Activated CD8-positive, alpha-beta T cell treated with anti-CD3 and anti-CD28 coated beads for 36 hours (primary cell): ENCODE data around the gene GJA5. TPM values are rescaled to one million over a fixed set of nuclear protein-coding genes. Genes with fewer than 3 reads are reported as not detected.

ENCODE experiments used
- ATAC-seq: fragments of 200-7000 bp; cut with Tn5 transposase; one replicate; pipeline ENCODE4 v1.10.0; 2021; ENCODE audit warnings: mild to moderate bottlenecking, moderate library complexity
- CTCF ChIA-PET: fragments of 350-600 bp; sonication (Branson Sonifier 250); formaldehyde crosslinking; loops from one replicate; lab custom pipeline; 2021; ENCODE audit warnings: antibody characterized with exemption; lab: Charles Lee
- POLR2A ChIA-PET: fragments of 350-600 bp; sonication (Branson Sonifier 250); formaldehyde crosslinking; loops from one replicate; lab custom pipeline; 2021; ENCODE audit warnings: antibody characterized with exemption; lab: Charles Lee
- DNase-seq: peaks from one replicate; pipeline ENCODE4 v3.0.0-alpha.2; 2020
- H3K27ac Mint-ChIP-seq: one replicate; pipeline ENCODE4 v1.8.0; 2021; ENCODE audit warnings: mild to moderate bottlenecking, mixed read lengths
- H3K27me3 Mint-ChIP-seq: one replicate; pipeline ENCODE4 v1.8.0; 2021; ENCODE audit warnings: mixed read lengths
- H3K36me3 Mint-ChIP-seq: one replicate; pipeline ENCODE4 v1.8.0; 2021; ENCODE audit warnings: low read depth, mixed read lengths
- H3K4me1 Mint-ChIP-seq: one replicate; pipeline ENCODE4 v1.8.0; 2021; ENCODE audit warnings: low read depth, mixed read lengths
- H3K4me3 Mint-ChIP-seq: one replicate; pipeline ENCODE4 v1.8.0; 2021; ENCODE audit warnings: mild to moderate bottlenecking, moderate library complexity, mixed read lengths
- H3K9me3 Mint-ChIP-seq: one replicate; pipeline ENCODE4 v1.8.0; 2021; ENCODE audit warnings: mixed read lengths
- intact Hi-C: fragments of 100-400 bp; cut with micrococcal nuclease; formaldehyde crosslinking; loops from one replicate; pipeline ENCODE4 v1.10.0; 2022
- total RNA-seq, 2 experiments: library from RNA; stranded (reverse); gene quantifications; one replicate each; pipeline ENCODE4 v1.2.3, GENCODE V29; 2021
- TF ChIP-seq, protein P1 (sequence below): fragments of 200-600 bp; IDR thresholded peaks from one replicate; pipeline ENCODE4 v1.8.0; 2022; ENCODE audit warnings: antibody characterized with exemption, mild to moderate bottlenecking

GJA5 gene
- total RNA-seq, 2 experiments from 2014 or later = not detected

GRCh38 chr1:147786536-147786935, 26.1 kb upstream of the GJA5 start:
- peaks cover 8% of the 10 kb centered on the region for H3K27me3 Mint-ChIP-seq
- H3K36me3 Mint-ChIP-seq = no peaks in the 10 kb centered on the region
- ATAC-seq = no peak
- CTCF ChIA-PET = no interaction called here
- H3K4me3 Mint-ChIP-seq = no peak overlapping the region
- intact Hi-C loops = no loop called here
- H3K27ac Mint-ChIP-seq = no peak overlapping the region
- DNase-seq = no peak
- H3K4me1 Mint-ChIP-seq = no peaks in the 10 kb centered on the region
- H3K9me3 Mint-ChIP-seq = no peaks in the 10 kb centered on the region
- POLR2A ChIA-PET = no interaction called here
- TF ChIP-seq, protein P1, sequence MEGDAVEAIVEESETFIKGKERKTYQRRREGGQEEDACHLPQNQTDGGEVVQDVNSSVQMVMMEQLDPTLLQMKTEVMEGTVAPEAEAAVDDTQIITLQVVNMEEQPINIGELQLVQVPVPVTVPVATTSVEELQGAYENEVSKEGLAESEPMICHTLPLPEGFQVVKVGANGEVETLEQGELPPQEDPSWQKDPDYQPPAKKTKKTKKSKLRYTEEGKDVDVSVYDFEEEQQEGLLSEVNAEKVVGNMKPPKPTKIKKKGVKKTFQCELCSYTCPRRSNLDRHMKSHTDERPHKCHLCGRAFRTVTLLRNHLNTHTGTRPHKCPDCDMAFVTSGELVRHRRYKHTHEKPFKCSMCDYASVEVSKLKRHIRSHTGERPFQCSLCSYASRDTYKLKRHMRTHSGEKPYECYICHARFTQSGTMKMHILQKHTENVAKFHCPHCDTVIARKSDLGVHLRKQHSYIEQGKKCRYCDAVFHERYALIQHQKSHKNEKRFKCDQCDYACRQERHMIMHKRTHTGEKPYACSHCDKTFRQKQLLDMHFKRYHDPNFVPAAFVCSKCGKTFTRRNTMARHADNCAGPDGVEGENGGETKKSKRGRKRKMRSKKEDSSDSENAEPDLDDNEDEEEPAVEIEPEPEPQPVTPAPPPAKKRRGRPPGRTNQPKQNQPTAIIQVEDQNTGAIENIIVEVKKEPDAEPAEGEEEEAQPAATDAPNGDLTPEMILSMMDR = no peak

DNA sequence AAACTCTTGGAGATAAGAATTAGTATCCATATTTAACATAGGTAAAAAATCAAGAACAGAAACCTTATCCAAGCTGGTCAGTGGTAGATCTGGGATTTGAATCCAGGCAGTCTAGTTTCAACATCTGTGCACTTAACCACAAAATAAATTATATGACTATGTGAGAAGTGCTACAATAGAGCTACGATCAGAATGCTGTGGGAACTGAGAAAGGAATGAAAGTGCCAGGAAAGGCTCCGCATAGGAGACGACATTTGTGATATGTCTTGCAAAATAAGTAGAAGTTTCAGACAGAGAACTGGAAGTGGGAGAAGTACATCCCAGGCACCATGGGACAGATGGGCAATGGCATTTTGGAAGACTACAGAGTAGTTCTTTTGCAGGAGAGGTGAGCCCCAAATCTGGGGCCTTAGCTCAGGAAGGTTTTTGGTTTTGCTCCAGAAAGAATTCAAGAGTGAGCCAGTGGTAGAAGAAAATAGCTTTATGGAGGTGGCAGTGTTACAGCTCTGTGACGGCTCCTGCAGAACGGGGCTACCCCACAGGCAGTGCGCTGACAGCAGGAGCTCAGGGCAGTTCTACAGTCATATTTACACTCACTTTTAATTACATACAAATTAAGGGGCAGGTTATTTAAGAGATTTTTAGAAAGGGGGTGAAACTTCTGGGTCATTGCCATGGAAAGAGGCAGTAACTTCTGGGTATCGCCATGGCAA, 25.5 kb upstream of the GJA5 start:
- Mint-ChIP-seq H3K9me3 (no peaks in the 10 kb centered on the region), H3K27ac (no peak overlapping the region), H3K36me3 (no peaks in the 10 kb centered on the region), H3K27me3 (peaks cover 8% of the 10 kb centered on the region), H3K4me1 (no peaks in the 10 kb centered on the region), H3K4me3 (no peak overlapping the region)
- intact Hi-C loops = no loop called here
- ATAC-seq = no peak
- CTCF ChIA-PET = no interaction called here
- POLR2A ChIA-PET = no interaction called here
- no peak for DNase-seq
- TF ChIP-seq, protein P1 = no peak

DNA sequence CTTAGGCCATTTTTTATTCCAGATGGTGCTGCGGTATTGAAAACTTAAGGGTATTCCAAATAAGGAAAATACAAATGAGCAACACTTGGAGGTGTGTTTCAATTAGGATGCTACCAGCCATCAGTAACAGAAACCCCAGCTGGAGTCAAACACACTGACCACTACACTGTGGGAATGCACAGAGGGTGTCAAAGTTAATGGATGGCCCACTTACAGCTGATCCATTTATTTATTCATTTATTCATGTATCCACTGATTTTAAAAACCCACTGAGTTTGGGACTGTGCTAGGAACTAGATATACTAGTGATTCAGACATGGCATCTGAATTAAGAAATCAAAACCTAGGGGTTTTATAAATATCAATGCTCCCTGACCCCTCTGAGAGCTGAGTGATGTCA, 24.5 kb upstream of the GJA5 start:
- intact Hi-C loops = no loop called here
- Mint-ChIP-seq H3K9me3 (no peaks in the 10 kb centered on the region), H3K27me3 (peaks cover 8% of the 10 kb centered on the region), H3K4me3 (no peak overlapping the region), H3K4me1 (no peaks in the 10 kb centered on the region), H3K36me3 (no peaks in the 10 kb centered on the region), H3K27ac (no peak overlapping the region)
- ChIA-PET CTCF (interaction anchor here (1.1 kb wide), 1 partner anchor 83 kb away, joined by 3 read pairs; no protein-coding TSS in a partner anchor), POLR2A (no interaction called here)
- no peak for DNase-seq
- TF ChIP-seq, protein P1 = no peak
- no peak for ATAC-seq

DNA sequence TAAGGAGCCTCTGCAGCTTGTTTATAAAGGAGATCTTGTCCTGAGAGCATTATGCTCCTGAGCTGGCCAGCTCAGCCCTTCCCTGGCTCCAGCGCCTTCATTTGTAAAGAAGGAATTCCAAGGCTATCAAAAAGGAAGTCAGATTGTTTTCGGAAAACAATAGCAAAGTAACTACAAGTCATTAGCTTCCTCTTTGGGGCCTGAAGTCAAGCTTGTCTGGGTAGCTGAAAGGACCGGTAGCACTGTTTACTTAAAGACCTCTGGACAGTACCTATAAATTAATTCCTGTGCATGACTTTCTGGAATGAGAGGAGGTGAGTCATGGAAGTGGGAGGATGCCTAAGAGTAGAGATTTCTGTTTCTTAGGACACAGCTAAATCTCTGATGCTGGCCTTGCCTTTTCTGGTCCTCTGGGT, 20.7 kb upstream of the GJA5 start:
- ChIA-PET CTCF (interaction anchor here (2.4 kb wide), 1 partner anchor 112 kb away, joined by 8 read pairs; no protein-coding TSS in a partner anchor), POLR2A (no interaction called here)
- TF ChIP-seq, protein P1 = no peak
- no peak for DNase-seq
- Mint-ChIP-seq H3K4me3 (no peak overlapping the region), H3K36me3 (no peaks in the 10 kb centered on the region), H3K27me3 (peaks cover 10% of the 10 kb centered on the region), H3K4me1 (no peaks in the 10 kb centered on the region), H3K27ac (no peak overlapping the region), H3K9me3 (no peaks in the 10 kb centered on the region)
- no peak for ATAC-seq
- intact Hi-C loops = no loop called here

DNA sequence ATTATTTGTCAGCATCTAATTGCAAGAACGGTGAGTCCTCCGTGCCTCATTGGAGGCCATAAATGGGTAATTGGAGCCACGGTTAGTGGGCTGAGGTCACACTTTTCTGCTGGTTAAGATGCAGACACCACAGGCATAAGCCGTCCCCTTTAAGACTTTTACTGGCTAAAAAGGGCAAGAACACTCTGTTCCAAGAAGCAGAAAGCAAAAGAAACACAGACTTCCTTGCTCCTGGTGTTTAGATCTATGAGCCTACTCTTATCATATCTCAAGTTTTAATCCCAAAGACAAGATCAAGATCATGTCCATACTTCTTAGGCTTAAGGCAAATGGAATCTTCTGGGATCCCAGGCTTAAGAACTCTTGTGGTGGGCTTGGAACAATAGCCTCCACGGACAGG, 17.3 kb upstream of the GJA5 start:
- Mint-ChIP-seq H3K36me3 (no peaks in the 10 kb centered on the region), H3K9me3 (no peaks in the 10 kb centered on the region), H3K27me3 (peaks cover 20% of the 10 kb centered on the region), H3K4me3 (no peak overlapping the region), H3K4me1 (peaks cover 4% of the 10 kb centered on the region), H3K27ac (no peak overlapping the region)
- intact Hi-C loops = no loop called here
- ChIA-PET POLR2A (no interaction called here), CTCF (no interaction called here)
- TF ChIP-seq, protein P1 = no peak
- ATAC-seq (no peak), DNase-seq (no peak)
